ENCODE results near the gene TMTC1. TPM values are rescaled to one million over a fixed set of nuclear protein-coding genes. Genes with fewer than 3 reads are reported as not detected.

The TMTC1 gene
- polyA plus RNA-seq, 1 donor (not counting 4 experiments of a cell fraction or from before 2014, with no cell fraction given): 3.7 TPM

- dilution Hi-C loops (cut with MboI; ENCODE audit: extremely low pct_ligation_motif_present, low sequenced_read_pairs): no loop called here
Measured at GRCh38 chr12:29563636-29564035, 220.1 kb downstream of the TMTC1 start.

DNA sequence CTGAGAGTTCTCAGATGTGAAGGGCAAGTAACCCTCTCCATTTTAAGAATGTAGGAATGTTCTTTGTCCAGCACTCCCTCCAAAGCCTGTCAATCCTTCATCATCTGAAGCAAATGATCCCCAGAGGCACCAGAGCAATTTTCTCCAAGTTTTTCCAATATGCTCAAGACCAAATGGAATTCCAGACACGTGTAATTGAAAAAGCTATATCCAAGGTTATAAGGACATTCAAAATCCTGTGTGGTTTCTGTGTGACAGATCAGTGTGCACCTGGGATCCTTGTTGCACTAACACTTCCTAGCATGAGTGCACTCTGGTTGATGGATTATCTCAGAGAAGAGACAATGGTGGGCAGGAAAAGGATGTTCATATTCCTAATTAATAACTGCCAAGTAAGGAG is 220.7 kb downstream of the TMTC1 start:
- FAIRE-seq: no peak
- H3K4me2 ChIP-seq (ENCODE audit: control insufficient read depth, extremely low read depth, insufficient read depth, low read depth, low read length): no peak overlapping the region
- H4K20me1 ChIP-seq (ENCODE audit: control insufficient read depth, extremely low read depth, insufficient read depth, low read length): no peaks in the 10 kb centered on the region
- no peak for TF ChIP-seq EZH2 (IDR thresholded peaks at IDR 0.05; ENCODE audit: low read length)
- dilution Hi-C loops (cut with MboI; ENCODE audit: extremely low pct_ligation_motif_present, low sequenced_read_pairs): no loop called here
- no peak overlapping the region for H3K27ac ChIP-seq (ENCODE audit: control insufficient read depth, insufficient read depth, low read length)
- H3K79me2 ChIP-seq (ENCODE audit: control insufficient read depth, insufficient read depth, low read length): no peaks in the 10 kb centered on the region
- no peak overlapping the region for H3K9ac ChIP-seq (ENCODE audit: control insufficient read depth, extremely low read depth, insufficient read depth, low read length)
- no peaks in the 10 kb centered on the region for H3K4me1 ChIP-seq (ENCODE audit: control insufficient read depth, extremely low read depth, insufficient read depth, low read length)
- H3K9me1 ChIP-seq (ENCODE audit: control insufficient read depth, extremely low read depth, insufficient read depth, low read length): no peaks in the 10 kb centered on the region
- H2AFZ ChIP-seq (ENCODE audit: control insufficient read depth, low read length): no peak overlapping the region
- H3K4me3 ChIP-seq (ENCODE audit: control insufficient read depth in 2 of 3, extremely low read depth in 1 of 3, insufficient read depth in 2 of 3, low read depth in 1 of 3, low read length in 3 of 3): no peak overlapping the region
- no peaks in the 10 kb centered on the region for H3K27me3 ChIP-seq (ENCODE audit: control insufficient read depth, extremely low read depth, insufficient read depth, low read length)
- H3K36me3 ChIP-seq (ENCODE audit: control insufficient read depth in 2 of 2, extremely low read depth in 1 of 2, insufficient read depth in 2 of 2, low read length in 2 of 2): no peaks in the 10 kb centered on the region
- no peak for DNase-seq (ENCODE audit: low read depth, low spot score)
- no peaks in the 10 kb centered on the region for H3K9me3 ChIP-seq (ENCODE audit: control insufficient read depth, low read depth, low read length)

More at GRCh38 chr12:29563636-29564035, 220.1 kb downstream of the TMTC1 start:
- no peaks in the 10 kb centered on the region for H3K9me3 ChIP-seq (ENCODE audit: control insufficient read depth, low read depth, low read length)
- no peaks in the 10 kb centered on the region for H3K79me2 ChIP-seq (ENCODE audit: control insufficient read depth, insufficient read depth, low read length)
- no peaks in the 10 kb centered on the region for H4K20me1 ChIP-seq (ENCODE audit: control insufficient read depth, extremely low read depth, insufficient read depth, low read length)
- no peaks in the 10 kb centered on the region for H3K4me1 ChIP-seq (ENCODE audit: control insufficient read depth, extremely low read depth, insufficient read depth, low read length)
- H3K27ac ChIP-seq (ENCODE audit: control insufficient read depth, insufficient read depth, low read length): no peak overlapping the region
- DNase-seq (ENCODE audit: low read depth, low spot score): no peak
- H3K4me2 ChIP-seq (ENCODE audit: control insufficient read depth, extremely low read depth, insufficient read depth, low read depth, low read length): no peak overlapping the region
- H3K9me1 ChIP-seq (ENCODE audit: control insufficient read depth, extremely low read depth, insufficient read depth, low read length): no peaks in the 10 kb centered on the region
- no peak for FAIRE-seq
- TF ChIP-seq EZH2 (IDR thresholded peaks at IDR 0.05; ENCODE audit: low read length) (no peak), CTCF (optimal IDR thresholded peaks at IDR 0.05 in 1 of 3, IDR thresholded peaks at IDR 0.05 in 1 of 3, conservative IDR thresholded peaks at IDR 0.05 in 1 of 3; ENCODE audit: extremely low read depth in 1 of 3, insufficient read depth in 2 of 3, low read length in 3 of 3) (no peak)
- no peaks in the 10 kb centered on the region for H3K36me3 ChIP-seq (ENCODE audit: control insufficient read depth in 2 of 2, extremely low read depth in 1 of 2, insufficient read depth in 2 of 2, low read length in 2 of 2)
- no peak overlapping the region for H3K9ac ChIP-seq (ENCODE audit: control insufficient read depth, extremely low read depth, insufficient read depth, low read length)
- H3K27me3 ChIP-seq (ENCODE audit: control insufficient read depth, extremely low read depth, insufficient read depth, low read length): no peaks in the 10 kb centered on the region
- H3K4me3 ChIP-seq (ENCODE audit: control insufficient read depth in 2 of 3, extremely low read depth in 1 of 3, insufficient read depth in 2 of 3, low read depth in 1 of 3, low read length in 3 of 3): no peak overlapping the region
- no peak overlapping the region for H2AFZ ChIP-seq (ENCODE audit: control insufficient read depth, low read length)

GRCh38 chr12:29562110-29562804 is 221.5 kb downstream of the TMTC1 start:
- no peak for DNase-seq (ENCODE audit: low read depth, low spot score)
- H3K4me2 ChIP-seq (ENCODE audit: control insufficient read depth, extremely low read depth, insufficient read depth, low read depth, low read length): no peak overlapping the region
- no peak overlapping the region for H3K27ac ChIP-seq (ENCODE audit: control insufficient read depth, insufficient read depth, low read length)

More at GRCh38 chr12:29562110-29562804, 221.5 kb downstream of the TMTC1 start:
- H3K4me1 ChIP-seq (ENCODE audit: control insufficient read depth, extremely low read depth, insufficient read depth, low read length): no peaks in the 10 kb centered on the region
- TF ChIP-seq EZH2 (IDR thresholded peaks at IDR 0.05; ENCODE audit: low read length): no peak
- no peak for TF ChIP-seq CTCF (optimal IDR thresholded peaks at IDR 0.05 in 1 of 3, IDR thresholded peaks at IDR 0.05 in 1 of 3, conservative IDR thresholded peaks at IDR 0.05 in 1 of 3; ENCODE audit: extremely low read depth in 1 of 3, insufficient read depth in 2 of 3, low read length in 3 of 3)
- no peak overlapping the region for H2AFZ ChIP-seq (ENCODE audit: control insufficient read depth, low read length)
- no peaks in the 10 kb centered on the region for H3K9me1 ChIP-seq (ENCODE audit: control insufficient read depth, extremely low read depth, insufficient read depth, low read length)
- no peaks in the 10 kb centered on the region for H4K20me1 ChIP-seq (ENCODE audit: control insufficient read depth, extremely low read depth, insufficient read depth, low read length)
- no peaks in the 10 kb centered on the region for H3K79me2 ChIP-seq (ENCODE audit: control insufficient read depth, insufficient read depth, low read length)
- no peaks in the 10 kb centered on the region for H3K27me3 ChIP-seq (ENCODE audit: control insufficient read depth, extremely low read depth, insufficient read depth, low read length)
- no peaks in the 10 kb centered on the region for H3K9me3 ChIP-seq (ENCODE audit: control insufficient read depth, low read depth, low read length)
- FAIRE-seq: no peak
- dilution Hi-C loops (cut with MboI; ENCODE audit: extremely low pct_ligation_motif_present, low sequenced_read_pairs): no loop called here
- no peak overlapping the region for H3K4me3 ChIP-seq (ENCODE audit: control insufficient read depth in 2 of 3, extremely low read depth in 1 of 3, insufficient read depth in 2 of 3, low read depth in 1 of 3, low read length in 3 of 3)
- no peaks in the 10 kb centered on the region for H3K36me3 ChIP-seq (ENCODE audit: control insufficient read depth in 2 of 2, extremely low read depth in 1 of 2, insufficient read depth in 2 of 2, low read length in 2 of 2)
- no peak overlapping the region for H3K9ac ChIP-seq (ENCODE audit: control insufficient read depth, extremely low read depth, insufficient read depth, low read length)
